ENCODE measurements around the gene NOP53. TPM values are rescaled to one million over a fixed set of nuclear protein-coding genes. Genes with fewer than 3 reads are reported as not detected.
A peak's percentile ranks its signal among the peaks of the same experiment; 100 is the strongest.

NOP53 gene
- total and polyA plus RNA-seq, 4 donors = 146 to 498 (median 193) TPM

GRCh38 chr19:47765523-47766358, 20.4 kb downstream of the NOP53 start:
- H3K27ac ChIP-seq (ENCODE audit: low read depth in 1 of 2, low read length in 1 of 2) = no peak overlapping the region
- DNase-seq (peak; percentile 60 to 78 (median 77)), ATAC-seq (ENCODE audit: insufficient read depth, low FRiP score) (no peak)
- no peak overlapping the region for H3K4me3 ChIP-seq
- no peaks in the 10 kb centered on the region for H3K9me3 ChIP-seq (ENCODE audit: control insufficient read depth in 4 of 4, insufficient read depth in 3 of 4, low read length in 3 of 4)
- H3K27me3 ChIP-seq (ENCODE audit: control insufficient read depth in 3 of 3, insufficient read depth in 3 of 3, low read length in 2 of 3) = no peaks in the 10 kb centered on the region
- H3K36me3 ChIP-seq (ENCODE audit: control insufficient read depth in 4 of 4, insufficient read depth in 4 of 4, low read length in 4 of 4) = no peaks in the 10 kb centered on the region
- TF ChIP-seq CTCF (IDR thresholded peaks at IDR 0.05; ENCODE audit: control extremely low read depth, extremely low read depth) = peak; percentile 70
- H3K4me1 ChIP-seq (ENCODE audit: control insufficient read depth in 5 of 5, insufficient read depth in 5 of 5, low read length in 5 of 5) = peaks cover 0 to 3% (median 0%) of the 10 kb centered on the region in 5 donors
- 37 to 39% methylated on average over 18 to 19 of the region's 19 CpGs for WGBS, 2 donors
- H3K9ac ChIP-seq (ENCODE audit: insufficient read depth in 1 of 2, low read length in 2 of 2) = no peak overlapping the region

GRCh38 chr19:47766359-47766620, 20.9 kb downstream of the NOP53 start:
- H3K27me3 ChIP-seq (ENCODE audit: control insufficient read depth in 3 of 3, insufficient read depth in 3 of 3, low read length in 2 of 3) = no peaks in the 10 kb centered on the region
- ATAC-seq (ENCODE audit: insufficient read depth, low FRiP score) = no peak
- WGBS, 2 donors = 81 to 93% methylated on average over 7 of the region's 7 CpGs

GRCh38 chr19:47766670-47767069, 21.3 kb downstream of the NOP53 start:
- no peak overlapping the region for H3K9ac ChIP-seq (ENCODE audit: insufficient read depth in 1 of 2, low read length in 2 of 2)

More at GRCh38 chr19:47766359-47766620, 20.9 kb downstream of the NOP53 start:
- no peak overlapping the region for H3K9ac ChIP-seq (ENCODE audit: insufficient read depth in 1 of 2, low read length in 2 of 2)
- no peak overlapping the region for H3K27ac ChIP-seq (ENCODE audit: low read depth in 1 of 2, low read length in 1 of 2)
- no peak overlapping the region for H3K4me3 ChIP-seq
- TF ChIP-seq CTCF (IDR thresholded peaks at IDR 0.05; ENCODE audit: control extremely low read depth, extremely low read depth) = no peak
- H3K36me3 ChIP-seq (ENCODE audit: control insufficient read depth in 4 of 4, insufficient read depth in 4 of 4, low read length in 4 of 4) = no peaks in the 10 kb centered on the region
- DNase-seq = no peak
- peaks cover 0 to 3% (median 0%) of the 10 kb centered on the region in 5 donors for H3K4me1 ChIP-seq (ENCODE audit: control insufficient read depth in 5 of 5, insufficient read depth in 5 of 5, low read length in 5 of 5)
- no peaks in the 10 kb centered on the region for H3K9me3 ChIP-seq (ENCODE audit: control insufficient read depth in 4 of 4, insufficient read depth in 3 of 4, low read length in 3 of 4)

More at GRCh38 chr19:47766670-47767069, 21.3 kb downstream of the NOP53 start:
- peaks cover 0 to 3% (median 0%) of the 10 kb centered on the region in 5 donors for H3K4me1 ChIP-seq (ENCODE audit: control insufficient read depth in 5 of 5, insufficient read depth in 5 of 5, low read length in 5 of 5)
- DNase-seq (no peak), ATAC-seq (ENCODE audit: insufficient read depth, low FRiP score) (no peak)
- no peaks in the 10 kb centered on the region for H3K36me3 ChIP-seq (ENCODE audit: control insufficient read depth in 4 of 4, insufficient read depth in 4 of 4, low read length in 4 of 4)
- WGBS, 2 donors = 85 to 89% methylated on average over 7 of the region's 7 CpGs
- TF ChIP-seq CTCF (IDR thresholded peaks at IDR 0.05; ENCODE audit: control extremely low read depth, extremely low read depth) = no peak
- H3K27ac ChIP-seq (ENCODE audit: low read depth in 1 of 2, low read length in 1 of 2) = no peak overlapping the region
- no peaks in the 10 kb centered on the region for H3K27me3 ChIP-seq (ENCODE audit: control insufficient read depth in 3 of 3, insufficient read depth in 3 of 3, low read length in 2 of 3)
- no peaks in the 10 kb centered on the region for H3K9me3 ChIP-seq (ENCODE audit: control insufficient read depth in 4 of 4, insufficient read depth in 3 of 4, low read length in 3 of 4)
- H3K4me3 ChIP-seq = no peak overlapping the region

All from lung (tissue), 12 donors.